ENCODE results near the gene FAM76A.
A peak's percentile ranks its signal among the peaks of the same experiment; 100 is the strongest.
"Not testable (repeated sequence)": the region's sequence is repeated elsewhere in the genome, so short reads cannot be mapped to it uniquely, and the experiment has no call there.

The FAM76A gene

GRCh38 chr1:27725374-27726172 is at the start of gene FAM76A:
FAM76A (plus strand) TSS chr1:27725961; CDS start chr1:27726081, 120 bp downstream.
- DNase-seq (ENCODE audit: low spot score), result peak; percentile 99

GRCh38 chr1:27676410-27676809 is 49.4 kb upstream of the FAM76A start:
- no peak for DNase-seq (ENCODE audit: low spot score)

GRCh38 chr1:27678747-27679146 is 47.0 kb upstream of the FAM76A start:
- no peak for DNase-seq (ENCODE audit: low spot score)

GRCh38 chr1:27680225-27680791 is 45.5 kb upstream of the FAM76A start:
- not testable (repeated sequence) for DNase-seq (ENCODE audit: low spot score)

- DNase-seq (ENCODE audit: low spot score), result not testable (repeated sequence)
Observed at GRCh38 chr1:27681580-27681979, 44.2 kb upstream of the FAM76A start.

- DNase-seq (ENCODE audit: low spot score), result no peak
Observed at GRCh38 chr1:27682351-27682944, 43.3 kb upstream of the FAM76A start.

GRCh38 chr1:27684176-27684575 is 41.6 kb upstream of the FAM76A start:
- DNase-seq (ENCODE audit: low spot score), result no peak

GRCh38 chr1:27686223-27686990 is 39.4 kb upstream of the FAM76A start:
- DNase-seq (ENCODE audit: low spot score), result no peak

GRCh38 chr1:27687906-27688305 is 37.9 kb upstream of the FAM76A start:
- no peak for DNase-seq (ENCODE audit: low spot score)

GRCh38 chr1:27689423-27690173 is 36.2 kb upstream of the FAM76A start:
- no peak for DNase-seq (ENCODE audit: low spot score)

- no peak for DNase-seq (ENCODE audit: low spot score)
Observed at GRCh38 chr1:27690183-27690582, 35.6 kb upstream of the FAM76A start.

- DNase-seq (ENCODE audit: low spot score), result not testable (repeated sequence)
Observed at GRCh38 chr1:27696835-27697234, 28.9 kb upstream of the FAM76A start.

GRCh38 chr1:27704958-27705357 is 20.8 kb upstream of the FAM76A start:
- DNase-seq (ENCODE audit: low spot score), result no peak

- no peak for DNase-seq (ENCODE audit: low spot score)
Observed at GRCh38 chr1:27705545-27705944, 20.2 kb upstream of the FAM76A start.

GRCh38 chr1:27710574-27710973 is 15.2 kb upstream of the FAM76A start:
- DNase-seq (ENCODE audit: low spot score), result no peak

- DNase-seq (ENCODE audit: low spot score), result no peak
Observed at GRCh38 chr1:27713139-27713725, 12.5 kb upstream of the FAM76A start.

- DNase-seq (ENCODE audit: low spot score), result no peak
Observed at GRCh38 chr1:27713869-27714513, 11.8 kb upstream of the FAM76A start.

GRCh38 chr1:27716262-27716895 is 9.4 kb upstream of the FAM76A start:
- no peak for DNase-seq (ENCODE audit: low spot score)

GRCh38 chr1:27719286-27720251 is 6.2 kb upstream of the FAM76A start:
- DNase-seq (ENCODE audit: low spot score), result peak; percentile 59
